GM21526 (cell line): Measurements from ENCODE around the gene ROCK1.

Experiments
- ATAC-seq: cut with Tn5 transposase; IDR thresholded peaks from one replicate; pipeline ENCODE4 v1.9.1; 2021; ENCODE audit warnings: moderate library complexity; ENCODE audit not compliant: unreplicated experiment, low FRiP score

Gene ROCK1

GRCh38 chr18:21109936-21110712 lies 1.5 kb downstream of the ROCK1 start:
- ATAC-seq = no peak

GRCh38 chr18:21105936-21106335 lies 5.7 kb downstream of the ROCK1 start:
- ATAC-seq = no peak

- ATAC-seq = no peak
These were observed 10.4 kb downstream of the ROCK1 start for GRCh38 chr18:21101172-21101571.

- no peak for ATAC-seq
These were observed 10.9 kb downstream of the ROCK1 start for GRCh38 chr18:21100678-21101077.

- no peak for ATAC-seq
These were observed 11.5 kb downstream of the ROCK1 start for GRCh38 chr18:21100146-21100545.

GRCh38 chr18:21099442-21099841 lies 12.2 kb downstream of the ROCK1 start:
- peak; percentile 78 for ATAC-seq

GRCh38 chr18:21096760-21097159 lies 14.9 kb downstream of the ROCK1 start:
- no peak for ATAC-seq

GRCh38 chr18:21093133-21093532 lies 18.5 kb downstream of the ROCK1 start:
- no peak for ATAC-seq

- ATAC-seq = no peak
These were observed 20.9 kb downstream of the ROCK1 start for GRCh38 chr18:21090680-21091079.

- ATAC-seq = no peak
These were observed 25.9 kb downstream of the ROCK1 start for GRCh38 chr18:21085579-21086166.

GRCh38 chr18:21084511-21085078 lies 27.0 kb downstream of the ROCK1 start:
- no peak for ATAC-seq

- ATAC-seq = no peak
These were observed 28.6 kb downstream of the ROCK1 start for GRCh38 chr18:21083017-21083416.

GRCh38 chr18:21081426-21081825 lies 30.2 kb downstream of the ROCK1 start:
- no peak for ATAC-seq

- no peak for ATAC-seq
These were observed 31.0 kb downstream of the ROCK1 start for GRCh38 chr18:21080576-21080975.

- no peak for ATAC-seq
These were observed 37.0 kb downstream of the ROCK1 start for GRCh38 chr18:21074336-21075323.

GRCh38 chr18:21073180-21073579 lies 38.4 kb downstream of the ROCK1 start:
- ATAC-seq = no peak

GRCh38 chr18:21071071-21071470 lies 40.5 kb downstream of the ROCK1 start:
- ATAC-seq = no peak

- no peak for ATAC-seq
These were observed 42.1 kb downstream of the ROCK1 start for GRCh38 chr18:21069468-21069867.

- no peak for ATAC-seq
These were observed 47.3 kb downstream of the ROCK1 start for GRCh38 chr18:21064347-21064746.

GRCh38 chr18:21063011-21063410 lies 48.6 kb downstream of the ROCK1 start:
- no peak for ATAC-seq

- no peak for ATAC-seq
These were observed 54.5 kb downstream of the ROCK1 start for GRCh38 chr18:21057112-21057511.
